K562 (cell line): ENCODE data around the gene PHF1. TPM values are rescaled to one million over a fixed set of nuclear protein-coding genes. Genes with fewer than 3 reads are reported as not detected.

Experiments
- ATAC-seq: fragments of 200-7000 bp; cut with Tn5 transposase; 3 replicates; pipeline ENCODE4 v1.9.1; 2020; ENCODE audit warnings: moderate library complexity
- BruUV-seq: library from RNA; stranded (reverse); fragments of 400-500 nt; replicated peaks from 2 replicates; lab custom pipeline; 2021; lab: Mats Ljungman, UMichigan
- CTCF ChIA-PET: fragments of 300-600 bp; formaldehyde crosslinking; extraction: SDS; loops from one replicate; lab custom pipeline; 2021; ENCODE audit warnings: low intra/inter-chr PET ratio; lab: Yijun Ruan, JAX
- POLR2A ChIA-PET: fragments of 300-600, 350-650 bp; sonication (Branson Sonifier 250); formaldehyde crosslinking; extraction: SDS; loops from one replicate; lab custom pipeline; 2021; ENCODE audit warnings: antibody characterized with exemption, inconsistent platforms; lab: Yijun Ruan, JAX
- DNase-seq, 4 experiments: peaks; one replicate each; pipeline versions ENCODE4 v3.0.0 to v3.0.0-alpha.2; 2011 to 2018; ENCODE audit warnings: low spot score in 3 of 4, mixed read lengths in 3 of 4; ENCODE audit errors: extremely low read depth in 1 of 4
- FAIRE-seq: peaks from 2 replicates; lab custom pipeline; 2011; peaks lifted over from hg19 to GRCh38; lab: Jason Lieb, UNC
- H2AFZ ChIP-seq: 2 replicates; pipeline ENCODE4 v1.6.0; 2011; ENCODE audit warnings: low read depth, low read length, control low read depth, inconsistent platforms
- H3K27ac ChIP-seq: fragments of 200-600 bp; 3 replicates; pipeline ENCODE4 v1.8.0; 2011; ENCODE audit warnings: low read depth, mild to moderate bottlenecking, control low read depth, inconsistent platforms, low read length, moderate library complexity, mixed read lengths; ENCODE audit errors: extremely low read depth
- H3K27me3 ChIP-seq, 2 experiments: fragments of 300-600 bp in 1 of 2; 2 replicates in 1 of 2; 3 replicates in 1 of 2; pipeline versions ENCODE4 v1.6.0 to v1.8.0; 2011; ENCODE audit warnings: inconsistent platforms in 2 of 2, low read length in 2 of 2, mild to moderate bottlenecking in 1 of 2, mixed read lengths in 1 of 2, moderate library complexity in 1 of 2; ENCODE audit not compliant: control insufficient read depth in 2 of 2, insufficient read depth in 2 of 2
- H3K36me3 ChIP-seq: fragments of 300-600 bp; 3 replicates; pipeline ENCODE4 v1.8.0; 2011; ENCODE audit warnings: mild to moderate bottlenecking, low read length, inconsistent platforms; ENCODE audit not compliant: control insufficient read depth, insufficient read depth
- H3K4me1 ChIP-seq, 2 experiments: fragments of 200-600 bp in 1 of 2; replicated peaks in 1 of 2; 2 replicates in 1 of 2; 3 replicates in 1 of 2; pipeline versions ENCODE4 v1.5.1 to v1.8.0; 2011; ENCODE audit warnings: inconsistent platforms in 2 of 2, low read length in 2 of 2, mild to moderate bottlenecking in 1 of 2, mixed read lengths in 1 of 2, moderate library complexity in 1 of 2; ENCODE audit not compliant: control insufficient read depth in 2 of 2, insufficient read depth in 2 of 2
- H3K4me2 ChIP-seq: 2 replicates; pipeline ENCODE4 v1.6.1; 2011; ENCODE audit warnings: low read length, control low read depth, inconsistent platforms, mixed read lengths; ENCODE audit not compliant: insufficient read depth
- H3K4me3 ChIP-seq: fragments of 200-600 bp; sonication (generic), shearing (Covaris generic); 2 replicates; pipeline ENCODE4 v1.5.1; 2016; ENCODE audit warnings: control low read depth, inconsistent platforms
- H3K79me2 ChIP-seq: fragments of 200-600 bp; 3 replicates; pipeline ENCODE4 v1.8.0; 2011; ENCODE audit warnings: low read length, inconsistent platforms; ENCODE audit not compliant: control insufficient read depth, insufficient read depth
- H3K9ac ChIP-seq, 2 experiments: 2 replicates each; pipeline versions ENCODE4 v1.6.0 to v1.6.1; 2011; ENCODE audit warnings: low read depth in 2 of 2, low read length in 2 of 2, control low read depth in 1 of 2, inconsistent platforms in 1 of 2, mild to moderate bottlenecking in 1 of 2, mixed read lengths in 1 of 2; ENCODE audit not compliant: insufficient read depth in 1 of 2
- H3K9me1 ChIP-seq: one replicate; pipeline ENCODE4 v1.6.0; 2011; ENCODE audit warnings: inconsistent platforms, mild to moderate bottlenecking, low read length, moderate library complexity; ENCODE audit not compliant: control insufficient read depth, insufficient read depth
- H3K9me3 ChIP-seq: replicated peaks from 2 replicates; pipeline ENCODE4 v1.5.1; 2011; ENCODE audit warnings: low read depth, low read length, inconsistent platforms; ENCODE audit not compliant: control insufficient read depth, insufficient read depth
- H4K20me1 ChIP-seq: replicated peaks from 2 replicates; pipeline ENCODE4 v1.6.1; 2011; ENCODE audit warnings: low read length, inconsistent platforms, mixed read lengths; ENCODE audit not compliant: control insufficient read depth, insufficient read depth
- ARHGAP35 ChIP-seq: fragments of 450-650 bp; IDR thresholded peaks from 2 replicates; pipeline ENCODE4 v1.6.1; 2018; ENCODE audit not compliant: partially characterized antibody
- CBFA2T2 ChIP-seq: fragments of 450-650 bp; conservative IDR thresholded peaks from 2 replicates; pipeline ENCODE4 v1.6.1; 2017; ENCODE audit warnings: mild to moderate bottlenecking
- CC2D1A ChIP-seq: fragments of 450-650 bp; IDR thresholded peaks from 2 replicates; pipeline ENCODE4 v1.6.1; 2017; ENCODE audit warnings: mild to moderate bottlenecking
- EHMT2 ChIP-seq: fragments of 450-650 bp; IDR thresholded peaks from 2 replicates; pipeline ENCODE4 v1.6.1; 2018; ENCODE audit warnings: antibody characterized with exemption
- ELF4 ChIP-seq: fragments of 450-650 bp; formaldehyde crosslinking; IDR thresholded peaks from 2 replicates; pipeline ENCODE4 v1.4.0; 2022; ENCODE audit warnings: missing genetic modification characterization
- HLTF ChIP-seq: fragments of 450-650 bp; IDR thresholded peaks from 2 replicates; pipeline ENCODE4 v1.6.1; 2016
- MLLT1 ChIP-seq, 2 experiments: fragments of 450-650 bp; IDR thresholded peaks; 2 replicates each; pipeline ENCODE4 v1.6.1; 2016
- NR3C1 ChIP-seq: sonication (generic); formaldehyde crosslinking; IDR thresholded peaks from 2 replicates; pipeline ENCODE4 v1.8.1; 2022; ENCODE audit warnings: missing genetic modification reagents
- PTRF ChIP-seq: fragments of 450-650 bp; IDR thresholded peaks from 2 replicates; pipeline ENCODE4 v1.6.1; 2016; ENCODE audit warnings: mild to moderate bottlenecking, missing genetic modification characterization, missing compliant biosample characterization
- TCF7L2 ChIP-seq: fragments of 150-350 bp; IDR thresholded peaks from 2 replicates; pipeline ENCODE4 v1.6.1; 2016; ENCODE audit warnings: low read depth, mild to moderate bottlenecking, low read length, moderate library complexity
- THRB ChIP-seq: fragments of 450-650 bp; formaldehyde crosslinking; conservative IDR thresholded peaks from 2 replicates; pipeline ENCODE4 v1.4.0; 2022; ENCODE audit warnings: mild to moderate bottlenecking, missing genetic modification characterization
- USF1 ChIP-seq: sonication (generic); formaldehyde crosslinking; IDR thresholded peaks from 2 replicates; pipeline ENCODE4 v1.9.0; 2022; ENCODE audit warnings: mild to moderate bottlenecking, missing genetic modification reagents
- ZFP91 ChIP-seq: sonication (generic); formaldehyde crosslinking; IDR thresholded peaks from 2 replicates; pipeline ENCODE4 v1.8.0; 2022; ENCODE audit warnings: mild to moderate bottlenecking, missing genetic modification reagents
- ZNF23 ChIP-seq: fragments of 250-450 bp; sonication (Bioruptor Pico); IDR thresholded peaks from 2 replicates; pipeline ENCODE4 v1.4.0; 2020; ENCODE audit warnings: mild to moderate bottlenecking
- ZNF282 ChIP-seq: sonication (generic); formaldehyde crosslinking; IDR thresholded peaks from 2 replicates; pipeline ENCODE4 v1.8.1; 2023; ENCODE audit warnings: missing genetic modification reagents
- WGBS: fragments of 100-300 bp; shearing (Covaris generic); methylation state at CpG from one replicate; pipeline ENCODE4 v1.1.6; 2016; ENCODE audit warnings: low coverage, mixed read lengths; ENCODE audit not compliant: insufficient coverage; ENCODE audit errors: missing lambda C conversion rate; 5-methylcytosine and 5-hydroxymethylcytosine counted together
- in situ Hi-C: fragments of 300-500 bp; cut with MboI; formaldehyde crosslinking; loops from 4 replicates; pipeline ENCODE4 v1.15.0; 2018; ENCODE audit warnings: inconsistent platforms, mixed read lengths
- intact Hi-C: fragments of 100-400 bp; cut with micrococcal nuclease; formaldehyde crosslinking; loops from 2 replicates; pipeline ENCODE4 v1.14.2; 2022
- polyA plus RNA-seq, 8 experiments: library from polyadenylated mRNA; depleted of rRNA in 4 of 8; stranded (reverse) in 5 of 8; unstranded in 3 of 8; fragments of >200 nt; fragmentation: Nextera tagmentation in 2 of 8; fragmentation: Illumina TruSeq in 1 of 8; extraction: Ambion mirVana in 2 of 8; extraction: Trizol in 1 of 8; gene quantifications; 2 replicates each; pipeline versions ENCODE4 v1.2.1 to v1.2.3, GENCODE V29; 2011 to 2014; ENCODE audit warnings: inconsistent platforms in 1 of 8, missing spikeins in 1 of 8
- total RNA-seq, 7 experiments: library from RNA; depleted of rRNA in 6 of 7; stranded (reverse); fragments of >200 nt in 6 of 7; fragmentation: Illumina TruSeq in 2 of 7; extraction: Trizol in 2 of 7; gene quantifications; 2 replicates each; pipeline versions ENCODE4 v1.2.1 to v1.2.3, GENCODE V29; 2011 to 2021; ENCODE audit warnings: low replicate concordance in 1 of 7
- TF ChIP-seq, protein P1 (sequence below): IDR thresholded peaks from 2 replicates; pipeline ENCODE4 v1.6.1; 2012; ENCODE audit warnings: low read depth, low read length, improper control_type of control experiment, borderline replicate concordance

PHF1 gene
- total and polyA plus RNA-seq, 9 of the 15 experiments (the other 6 are each of a cell fraction or from before 2014, with no cell fraction given): 3.7 to 64.2 (median 33.7) TPM

- peaks cover 19 to 32% of the 10 kb centered on the region in 2 experiments for H3K4me1 ChIP-seq
- H3K9me1 ChIP-seq: peaks cover 3% of the 10 kb centered on the region
- DNase-seq: peak; percentile 66 to 78 (median 74)
- intact Hi-C loops: no loop called here
- H3K27ac ChIP-seq: peak overlapping the region; percentile 53; the same call in 2 of the 3 replicates
- H4K20me1 ChIP-seq: no peaks in the 10 kb centered on the region; the same call in 1 of the 2 replicates
- no peaks in the 10 kb centered on the region for H3K79me2 ChIP-seq
- ChIA-PET POLR2A (interaction anchor here (0.6 to 3.8 kb wide), 14 partner anchors 9 to 525 kb away, joined by 3 to 30 read pairs (median 4); partner anchors contain the start of genes PFDN6, RPS18, VPS52 and WDR46), CTCF (no interaction called here)
- no peaks in the 10 kb centered on the region for H3K9me3 ChIP-seq
- no TSS peak for BruUV-seq
- H3K27me3 ChIP-seq: no peaks in the 10 kb centered on the region
- H3K36me3 ChIP-seq: peaks cover 76% of the 10 kb centered on the region
- H3K4me3 ChIP-seq: no peak overlapping the region
- H2AFZ ChIP-seq: peak overlapping the region; percentile 70
- FAIRE-seq: peak; percentile 87
- peak; percentile 73 for ATAC-seq
- peak overlapping the region; percentile 71 for H3K4me2 ChIP-seq
- peak overlapping the region; percentile 32 to 72; a peak in 3 of 4 replicates for H3K9ac ChIP-seq
- WGBS: 29% methylated on average over 8 of the region's 9 CpGs
- in situ Hi-C loops: no loop called here
- TF ChIP-seq THRB (CRISPR knock-in tag): peak; percentile 93
- TF ChIP-seq ARHGAP35: peak; percentile 79
- TF ChIP-seq ZNF23: no peak
- TF ChIP-seq CC2D1A: peak; percentile 52; the same call in 1 of the 2 replicates
- TF ChIP-seq ZFP91 (CRISPR knock-in tag): no peak
- peak; percentile 74 for TF ChIP-seq ELF4 (CRISPR knock-in tag)
- TF ChIP-seq PTRF (tag): no peak
- TF ChIP-seq EHMT2: peak; percentile 32; the same call in 1 of the 2 replicates
- TF ChIP-seq ZNF282 (CRISPR knock-in tag): no peak
- TF ChIP-seq USF1 (CRISPR knock-in tag): 0 out of 2 replicates have a peak, but pooled peaks have one; percentile 23
- peak; percentile 84 for TF ChIP-seq HLTF
- no peak for TF ChIP-seq NR3C1 (CRISPR knock-in tag)
- TF ChIP-seq TCF7L2: no peak
- TF ChIP-seq CBFA2T2: no peak
- peak; percentile 79 to 80; a peak in 1 of 4 replicates for TF ChIP-seq MLLT1 (IDR thresholded peaks at IDR 0.05)
- TF ChIP-seq, protein P1, sequence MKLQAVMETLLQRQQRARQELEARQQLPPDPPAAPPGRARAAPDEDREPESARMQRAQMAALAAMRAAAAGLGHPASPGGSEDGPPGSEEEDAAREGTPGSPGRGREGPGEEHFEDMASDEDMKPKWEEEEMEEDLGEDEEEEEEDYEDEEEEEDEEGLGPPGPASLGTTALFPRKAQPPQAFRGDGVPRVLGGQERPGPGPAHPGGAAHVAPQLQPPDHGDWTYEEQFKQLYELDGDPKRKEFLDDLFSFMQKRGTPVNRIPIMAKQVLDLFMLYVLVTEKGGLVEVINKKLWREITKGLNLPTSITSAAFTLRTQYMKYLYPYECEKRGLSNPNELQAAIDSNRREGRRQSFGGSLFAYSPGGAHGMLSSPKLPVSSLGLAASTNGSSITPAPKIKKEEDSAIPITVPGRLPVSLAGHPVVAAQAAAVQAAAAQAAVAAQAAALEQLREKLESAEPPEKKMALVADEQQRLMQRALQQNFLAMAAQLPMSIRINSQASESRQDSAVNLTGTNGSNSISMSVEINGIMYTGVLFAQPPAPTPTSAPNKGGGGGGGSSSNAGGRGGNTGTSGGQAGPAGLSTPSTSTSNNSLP: no peak
These were observed 29.3 kb downstream of the PHF1 start for GRCh38 chr6:33439956-33440648.
